GM18499 (cell line): ENCODE data around the gene NUP160.
"Not testable (repeated sequence)": the region's sequence is repeated elsewhere in the genome, so short reads cannot be mapped to it uniquely, and the experiment has no call there.

Experiments used
- ATAC-seq: cut with Tn5 transposase; IDR thresholded peaks from one replicate; pipeline ENCODE4 v1.9.1; 2021; ENCODE audit warnings: moderate number of reproducible peaks; ENCODE audit not compliant: insufficient read depth, unreplicated experiment

Gene NUP160

DNA sequence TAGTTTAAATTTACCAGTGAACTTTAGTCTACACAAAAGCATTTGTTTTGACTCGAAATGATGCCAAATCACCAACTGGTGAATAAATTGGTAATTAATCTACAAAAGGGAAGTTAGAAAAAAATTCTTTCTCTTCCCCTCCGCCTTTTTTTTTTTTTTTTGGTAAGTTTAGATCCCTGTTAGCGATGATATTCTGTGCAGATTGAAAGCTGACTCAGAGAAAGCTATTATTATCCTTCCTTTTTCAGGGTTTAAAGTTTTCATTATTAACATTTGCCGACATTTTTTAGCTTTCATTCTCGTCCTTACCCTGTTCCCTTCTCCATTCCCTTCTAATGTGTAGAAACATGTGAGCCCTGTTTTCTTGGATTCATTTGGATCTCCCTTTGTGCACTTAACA is 16.8 kb upstream of the NUP160 start:
- no peak for ATAC-seq

DNA sequence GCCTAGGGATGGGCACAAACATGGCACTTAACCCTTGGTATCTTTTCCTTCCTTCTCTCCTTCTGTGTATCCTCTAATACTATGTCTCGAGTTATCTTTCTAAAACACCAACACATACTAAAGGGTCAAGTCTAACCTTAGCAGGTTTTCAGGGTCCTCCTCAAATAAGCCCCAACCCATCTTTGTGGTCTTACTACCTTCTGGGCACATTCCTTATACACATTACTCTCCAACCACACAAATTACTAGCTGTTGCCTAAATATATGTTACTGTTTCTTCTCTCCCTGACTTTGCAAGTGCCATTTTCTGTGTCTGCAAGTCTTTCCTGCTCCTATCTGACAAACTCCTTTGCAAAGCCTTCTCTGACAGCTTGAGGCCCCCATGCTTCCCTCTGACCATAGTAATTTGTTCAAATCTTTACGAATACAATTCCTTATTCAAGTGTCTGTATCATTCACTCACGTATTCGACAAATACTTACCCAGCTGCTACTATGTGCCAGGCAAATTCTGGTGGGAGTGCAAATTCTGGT is 15.8 kb upstream of the NUP160 start:
- no peak for ATAC-seq

DNA sequence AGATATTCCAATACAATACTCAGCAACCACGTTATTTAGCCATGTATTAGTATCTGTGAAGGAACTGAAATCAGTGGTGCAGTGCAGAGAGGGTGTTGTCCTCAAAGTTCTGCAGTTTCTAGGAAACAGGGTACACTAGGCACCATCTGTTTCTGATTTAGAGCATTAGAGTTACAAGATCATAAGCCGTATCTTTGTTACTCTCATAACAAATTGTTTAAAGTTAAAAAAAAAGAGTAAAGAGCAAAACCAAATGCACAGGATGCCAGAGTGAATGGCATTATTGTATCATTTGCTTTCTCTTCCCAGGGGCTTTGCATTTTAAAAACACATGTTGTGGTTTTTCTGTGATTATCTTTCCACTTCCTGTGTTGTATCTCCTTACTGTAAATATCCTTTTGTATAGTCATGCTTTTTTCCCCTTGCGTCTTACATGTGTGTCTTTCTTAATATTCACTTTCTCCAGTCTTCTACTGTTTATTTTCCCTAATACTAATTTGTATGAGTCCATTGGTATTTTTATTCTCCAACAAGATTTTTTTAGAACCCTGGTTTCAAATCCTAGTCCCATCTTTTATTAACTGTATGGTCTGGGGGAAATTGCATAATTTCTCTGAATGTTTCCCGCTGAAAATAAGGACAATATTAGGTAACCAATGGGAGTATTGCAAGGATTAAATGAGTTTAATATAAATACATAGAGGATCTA is 15.2 kb upstream of the NUP160 start:
- peak; percentile 63 for ATAC-seq

DNA sequence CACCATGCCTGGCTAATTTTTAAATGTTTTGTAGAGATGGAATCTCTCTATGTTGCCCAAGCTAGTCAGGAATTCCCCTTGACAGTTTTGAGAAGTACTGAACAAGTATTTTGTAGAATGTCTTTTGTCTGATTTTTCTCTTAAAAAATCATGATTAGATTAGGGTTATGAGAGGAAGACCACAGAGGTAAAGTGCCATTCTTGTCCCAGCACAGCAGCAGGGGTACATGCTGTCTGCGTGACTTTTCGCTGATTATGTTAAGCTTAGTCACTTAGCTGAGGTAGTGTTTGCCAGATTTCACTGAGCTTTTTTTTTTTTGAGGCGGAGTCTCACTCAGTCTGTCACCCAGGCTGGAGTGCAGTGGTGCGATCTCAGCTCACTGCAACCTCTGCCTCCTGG is 13.6 kb upstream of the NUP160 start:
- ATAC-seq: no peak

GRCh38 chr11:47860536-47860935 is 12.4 kb upstream of the NUP160 start:
- no peak for ATAC-seq

DNA sequence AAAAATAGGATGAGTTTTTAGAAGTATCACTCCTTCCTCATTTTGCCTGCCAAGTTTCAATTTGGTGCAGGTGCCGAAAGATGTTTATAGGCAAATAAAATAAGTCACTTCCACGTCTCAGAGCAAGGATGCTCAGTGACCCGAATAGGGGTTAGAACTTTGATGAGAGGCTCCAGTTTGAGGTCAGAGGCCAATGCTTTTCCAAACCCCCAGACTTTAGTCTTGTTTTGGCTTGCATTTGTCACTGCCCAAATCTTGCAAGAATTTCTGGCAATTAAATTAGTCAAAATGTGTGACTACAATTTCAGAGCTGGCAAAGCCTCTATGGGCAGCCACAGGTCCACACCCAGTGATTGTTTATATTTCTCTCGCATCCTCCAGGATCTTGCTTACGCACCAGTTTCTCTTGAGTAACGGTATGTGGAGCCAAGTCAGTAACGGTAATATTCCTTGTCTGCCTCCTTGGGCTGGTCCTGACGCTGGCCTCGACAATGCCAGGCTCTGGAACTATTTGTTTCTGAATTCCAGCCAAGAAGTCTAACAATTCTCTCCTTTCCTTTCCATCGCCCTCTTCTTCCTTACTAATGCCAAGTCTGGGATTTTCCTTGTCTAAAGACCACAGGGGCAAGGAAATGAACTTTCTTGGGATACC is 9.9 kb upstream of the NUP160 start:
- no peak for ATAC-seq

DNA sequence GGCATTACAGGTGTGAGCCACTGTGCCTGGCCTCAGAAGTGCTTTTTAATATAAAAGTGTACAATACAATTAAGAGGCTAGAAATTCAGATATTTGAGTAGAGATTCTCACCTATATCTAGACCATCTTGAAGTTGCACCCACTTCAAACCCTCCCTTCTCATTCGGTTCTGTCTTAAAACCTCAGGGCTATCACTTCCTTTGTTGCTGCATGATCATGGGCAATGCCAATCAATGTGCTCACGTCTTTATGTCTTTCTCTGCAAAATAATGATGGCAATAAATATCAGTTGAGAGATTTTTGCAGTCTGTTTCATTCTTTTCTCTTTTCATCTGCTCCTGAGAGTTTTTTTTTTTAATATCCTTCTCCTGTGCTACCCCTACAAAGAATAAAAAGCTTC is 9.3 kb upstream of the NUP160 start:
- no peak for ATAC-seq

- ATAC-seq: no peak
Observed at GRCh38 chr11:47856186-47856585, 8.0 kb upstream of the NUP160 start.

DNA sequence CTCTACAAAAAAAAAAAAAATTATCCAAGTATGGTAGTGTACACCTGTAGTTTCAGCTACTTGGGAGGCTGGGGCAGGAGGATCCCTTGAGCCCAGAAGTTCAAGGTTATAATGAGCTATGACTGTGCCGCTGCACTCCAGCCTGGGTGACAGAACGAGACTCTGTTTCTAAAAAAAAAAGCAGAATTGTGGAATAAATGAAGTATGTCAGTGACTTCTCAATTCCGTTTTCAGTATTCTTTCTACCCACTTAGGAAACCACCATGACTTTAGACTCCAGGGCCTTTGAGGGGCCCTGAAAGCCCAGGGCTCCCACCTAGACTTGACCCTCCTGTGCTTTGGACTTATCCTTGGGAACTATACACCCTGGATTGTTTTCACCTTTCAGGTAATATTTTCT is 6.5 kb upstream of the NUP160 start:
- peak; percentile 36 for ATAC-seq

DNA sequence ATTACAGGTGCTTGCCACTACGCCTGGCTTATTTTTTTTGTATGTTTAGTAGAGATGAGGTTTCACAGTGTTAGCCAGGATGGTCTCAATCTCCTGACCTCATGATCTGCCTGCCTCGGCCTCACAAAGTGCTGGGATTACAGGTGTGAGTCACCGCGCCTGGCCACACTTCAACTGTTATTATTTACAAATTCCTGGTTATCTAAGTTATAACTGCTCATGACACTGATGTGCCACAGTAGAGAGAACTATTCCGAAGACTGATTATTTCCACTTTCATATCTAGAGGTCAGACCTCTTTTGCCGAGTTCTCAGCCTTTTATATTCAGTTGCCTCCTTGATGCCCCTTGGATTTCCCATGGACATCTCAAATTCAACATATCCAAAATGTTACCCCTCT is 3.9 kb upstream of the NUP160 start:
- ATAC-seq: no peak

- ATAC-seq: no peak
Observed at GRCh38 chr11:47850337-47850736, 2.2 kb upstream of the NUP160 start.

GRCh38 chr11:47848700-47849155 is 578 bp upstream of the NUP160 start:
- ATAC-seq: no peak

DNA sequence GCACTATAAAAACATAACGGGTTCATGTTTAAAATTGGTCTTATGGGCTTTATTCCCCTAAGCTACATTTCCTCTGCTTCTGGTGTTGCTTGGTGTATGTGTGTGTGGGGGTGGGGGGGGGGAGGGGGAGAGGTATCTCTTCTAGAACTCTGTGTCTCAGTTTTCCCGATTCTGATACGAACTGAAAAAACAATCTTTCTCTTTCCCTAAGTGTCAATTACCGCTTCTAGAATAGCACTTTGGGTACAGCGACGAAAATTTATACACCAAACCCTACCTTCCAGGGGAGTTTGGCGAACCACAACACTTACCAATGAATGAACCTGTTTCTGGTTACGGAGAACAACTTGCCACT is 636 bp downstream of the NUP160 start:
- no peak for ATAC-seq

GRCh38 chr11:47846998-47847397 is 1.2 kb downstream of the NUP160 start:
- no peak for ATAC-seq

DNA sequence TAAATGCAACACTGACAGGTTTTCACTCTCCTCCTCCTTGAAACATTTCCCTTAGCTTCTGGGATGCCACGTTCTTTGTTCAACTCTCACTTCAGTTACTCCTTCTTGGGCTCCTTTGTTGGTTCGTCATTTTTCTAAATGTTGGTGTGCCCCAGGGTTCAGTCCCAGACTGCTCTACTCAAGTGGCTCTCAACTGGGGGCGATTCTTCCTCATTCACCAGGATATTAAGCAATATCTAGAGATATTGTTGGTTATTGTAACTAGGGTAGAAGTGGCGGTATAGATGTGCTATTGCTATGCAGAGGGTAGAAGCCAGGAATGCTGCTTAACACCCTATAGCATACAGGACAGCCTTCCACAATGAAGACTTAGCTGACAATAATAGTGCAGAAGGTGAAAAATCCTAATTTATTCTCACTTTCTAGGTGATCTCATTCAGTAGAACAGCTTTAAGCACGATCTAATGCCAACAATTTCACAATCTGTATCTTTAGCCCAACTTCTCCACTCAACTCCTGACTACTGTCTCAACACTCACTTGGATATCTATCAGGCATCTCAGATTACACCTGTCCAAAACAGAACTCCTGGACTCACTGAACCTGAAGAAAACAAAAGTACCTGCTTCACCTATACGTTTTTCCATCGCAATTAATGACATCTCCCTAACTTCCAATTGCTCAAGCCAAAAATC is 4.6 kb downstream of the NUP160 start:
- no peak for ATAC-seq

DNA sequence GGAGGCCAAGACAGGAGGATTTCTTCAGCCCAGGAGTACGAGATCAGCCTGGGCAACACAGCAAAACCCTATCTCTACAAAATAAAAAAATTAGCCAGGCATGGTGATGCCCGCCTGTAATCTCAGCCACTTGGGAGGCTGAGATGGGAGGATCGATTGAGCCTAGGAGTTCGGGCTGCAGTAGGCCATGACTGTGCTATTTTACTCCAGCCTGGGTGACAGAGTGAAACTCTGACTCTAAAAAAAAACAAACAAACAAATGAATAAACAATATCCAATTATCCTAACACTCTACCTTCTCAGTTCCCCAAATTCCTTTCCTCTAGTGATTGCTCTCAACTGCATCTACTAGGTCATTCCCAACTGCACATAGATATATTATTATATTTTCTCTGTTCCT is 5.4 kb downstream of the NUP160 start:
- no peak for ATAC-seq

GRCh38 chr11:47837929-47838328 is 10.2 kb downstream of the NUP160 start:
- no peak for ATAC-seq

- no peak for ATAC-seq
Observed at GRCh38 chr11:47837292-47837691, 10.9 kb downstream of the NUP160 start.

GRCh38 chr11:47830013-47830412 is 18.1 kb downstream of the NUP160 start:
- not testable (repeated sequence) for ATAC-seq

- no peak for ATAC-seq
Observed at GRCh38 chr11:47828284-47828683, 19.9 kb downstream of the NUP160 start.

DNA sequence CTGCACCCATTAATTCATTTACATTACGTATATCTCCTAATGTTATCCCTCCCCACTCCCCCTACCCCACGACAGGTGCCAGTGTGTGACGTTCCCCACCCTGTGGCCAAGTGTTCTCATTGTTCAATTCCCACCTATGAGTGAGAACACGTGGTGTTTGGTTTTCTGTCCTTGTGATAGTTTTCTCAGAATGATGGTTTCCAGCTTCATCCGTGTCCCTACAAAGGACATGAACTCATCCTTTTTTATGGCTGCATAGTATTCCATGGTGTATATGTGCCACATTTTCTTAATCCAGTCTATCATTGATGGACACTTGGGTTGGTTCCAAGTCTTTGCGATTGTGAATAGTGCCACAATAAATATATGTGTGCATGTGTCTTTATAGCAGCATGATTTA is 25.5 kb downstream of the NUP160 start:
- ATAC-seq: not testable (repeated sequence)
